Measurements from ENCODE around the gene PSMD3. TPM values are rescaled to one million over a fixed set of nuclear protein-coding genes. Genes with fewer than 3 reads are reported as not detected.

PSMD3 gene
- polyA plus RNA-seq, 1 donor (not counting 4 experiments of a cell fraction or from before 2014, with no cell fraction given) = 108 TPM

- Histone ChIP-seq H3K36me3 (ENCODE audit: control insufficient read depth in 2 of 2, extremely low read depth in 1 of 2, insufficient read depth in 2 of 2, low read length in 2 of 2) (peaks cover 3 to 36% of the 10 kb centered on the region in 2 experiments), H4K20me1 (ENCODE audit: control insufficient read depth, extremely low read depth, insufficient read depth, low read length) (no peaks in the 10 kb centered on the region), H3K27me3 (ENCODE audit: control insufficient read depth, extremely low read depth, insufficient read depth, low read length) (no peaks in the 10 kb centered on the region), H3K79me2 (ENCODE audit: control insufficient read depth, insufficient read depth, low read length) (peaks cover 2% of the 10 kb centered on the region), H3K4me3 (ENCODE audit: control insufficient read depth in 2 of 3, extremely low read depth in 1 of 3, insufficient read depth in 2 of 3, low read depth in 1 of 3, low read length in 3 of 3) (no peak overlapping the region), H2AFZ (ENCODE audit: control insufficient read depth, low read length) (no peak overlapping the region), H3K9me3 (ENCODE audit: control insufficient read depth, low read depth, low read length) (no peaks in the 10 kb centered on the region), H3K4me1 (ENCODE audit: control insufficient read depth, extremely low read depth, insufficient read depth, low read length) (peaks cover 48% of the 10 kb centered on the region), H3K27ac (ENCODE audit: control insufficient read depth, insufficient read depth, low read length) (no peak overlapping the region), H3K4me2 (ENCODE audit: control insufficient read depth, extremely low read depth, insufficient read depth, low read depth, low read length) (no peak overlapping the region), H3K9ac (ENCODE audit: control insufficient read depth, extremely low read depth, insufficient read depth, low read length) (no peak overlapping the region), H3K9me1 (ENCODE audit: control insufficient read depth, extremely low read depth, insufficient read depth, low read length) (peaks cover 2% of the 10 kb centered on the region)
- TF ChIP-seq CTCF (optimal IDR thresholded peaks at IDR 0.05 in 1 of 3, IDR thresholded peaks at IDR 0.05 in 1 of 3, conservative IDR thresholded peaks at IDR 0.05 in 1 of 3; ENCODE audit: extremely low read depth in 1 of 3, insufficient read depth in 2 of 3, low read length in 3 of 3) = no peak
- no peak for TF ChIP-seq EZH2 (IDR thresholded peaks at IDR 0.05; ENCODE audit: low read length)
- DNase-seq (ENCODE audit: low read depth, low spot score) (no peak), FAIRE-seq (no peak)
- dilution Hi-C loops (cut with MboI; ENCODE audit: extremely low pct_ligation_motif_present, low sequenced_read_pairs) = no loop called here
Observed at GRCh38 chr17:40020146-40020545, 39.5 kb downstream of the PSMD3 start.

DNA sequence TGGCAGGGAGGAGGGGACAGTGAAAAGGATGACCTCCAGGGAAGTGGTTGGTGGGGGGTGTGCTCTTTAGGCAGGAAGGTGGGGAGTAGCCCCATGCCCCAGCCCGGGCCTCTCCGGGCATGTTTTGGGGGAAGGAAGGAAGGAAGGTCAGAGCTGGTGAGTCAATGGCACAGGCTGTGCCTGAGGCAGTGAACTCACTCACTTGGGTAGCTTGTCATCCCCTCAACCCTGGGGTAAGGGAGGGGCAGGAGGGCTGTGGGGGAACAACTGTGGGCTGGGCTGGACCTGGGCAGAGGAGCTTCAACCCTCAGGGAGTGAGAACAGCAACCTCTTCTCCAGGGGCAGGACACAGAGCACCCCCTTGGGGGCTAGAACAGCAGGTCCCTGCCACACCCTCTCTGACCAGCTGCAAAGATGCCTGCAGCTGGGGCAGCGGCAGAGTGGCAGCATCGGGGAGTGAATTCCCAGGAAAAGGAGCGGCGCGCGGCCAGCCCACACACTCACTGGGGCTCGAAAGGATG lies 40.9 kb downstream of the PSMD3 start:
- no peaks in the 10 kb centered on the region for H3K27me3 ChIP-seq (ENCODE audit: control insufficient read depth, extremely low read depth, insufficient read depth, low read length)
- peaks cover 3 to 38% of the 10 kb centered on the region in 2 experiments for H3K36me3 ChIP-seq (ENCODE audit: control insufficient read depth in 2 of 2, extremely low read depth in 1 of 2, insufficient read depth in 2 of 2, low read length in 2 of 2)
- FAIRE-seq (peak; percentile 95), DNase-seq (ENCODE audit: low read depth, low spot score) (peak; percentile 98)
- peak overlapping the region; percentile 56 for H3K4me2 ChIP-seq (ENCODE audit: control insufficient read depth, extremely low read depth, insufficient read depth, low read depth, low read length)
- H4K20me1 ChIP-seq (ENCODE audit: control insufficient read depth, extremely low read depth, insufficient read depth, low read length) = no peaks in the 10 kb centered on the region
- H3K9ac ChIP-seq (ENCODE audit: control insufficient read depth, extremely low read depth, insufficient read depth, low read length) = peak overlapping the region; percentile 76
- TF ChIP-seq CTCF (optimal IDR thresholded peaks at IDR 0.05 in 1 of 3, IDR thresholded peaks at IDR 0.05 in 1 of 3, conservative IDR thresholded peaks at IDR 0.05 in 1 of 3; ENCODE audit: extremely low read depth in 1 of 3, insufficient read depth in 2 of 3, low read length in 3 of 3) = no peak
- H3K9me3 ChIP-seq (ENCODE audit: control insufficient read depth, low read depth, low read length) = no peaks in the 10 kb centered on the region
- H3K27ac ChIP-seq (ENCODE audit: control insufficient read depth, insufficient read depth, low read length) = peak overlapping the region; percentile 89
- dilution Hi-C loops (cut with MboI; ENCODE audit: extremely low pct_ligation_motif_present, low sequenced_read_pairs) = no loop called here
- peaks cover 2% of the 10 kb centered on the region for H3K9me1 ChIP-seq (ENCODE audit: control insufficient read depth, extremely low read depth, insufficient read depth, low read length)
- no peak overlapping the region for H2AFZ ChIP-seq (ENCODE audit: control insufficient read depth, low read length)
- H3K4me1 ChIP-seq (ENCODE audit: control insufficient read depth, extremely low read depth, insufficient read depth, low read length) = peaks cover 55% of the 10 kb centered on the region
- H3K79me2 ChIP-seq (ENCODE audit: control insufficient read depth, insufficient read depth, low read length) = peaks cover 2% of the 10 kb centered on the region
- H3K4me3 ChIP-seq (ENCODE audit: control insufficient read depth in 2 of 3, extremely low read depth in 1 of 3, insufficient read depth in 2 of 3, low read depth in 1 of 3, low read length in 3 of 3) = peak overlapping the region in 1 of 3 experiments; percentile 15
